ENCODE results near the gene MAP3K3.

MAP3K3 gene

DNA sequence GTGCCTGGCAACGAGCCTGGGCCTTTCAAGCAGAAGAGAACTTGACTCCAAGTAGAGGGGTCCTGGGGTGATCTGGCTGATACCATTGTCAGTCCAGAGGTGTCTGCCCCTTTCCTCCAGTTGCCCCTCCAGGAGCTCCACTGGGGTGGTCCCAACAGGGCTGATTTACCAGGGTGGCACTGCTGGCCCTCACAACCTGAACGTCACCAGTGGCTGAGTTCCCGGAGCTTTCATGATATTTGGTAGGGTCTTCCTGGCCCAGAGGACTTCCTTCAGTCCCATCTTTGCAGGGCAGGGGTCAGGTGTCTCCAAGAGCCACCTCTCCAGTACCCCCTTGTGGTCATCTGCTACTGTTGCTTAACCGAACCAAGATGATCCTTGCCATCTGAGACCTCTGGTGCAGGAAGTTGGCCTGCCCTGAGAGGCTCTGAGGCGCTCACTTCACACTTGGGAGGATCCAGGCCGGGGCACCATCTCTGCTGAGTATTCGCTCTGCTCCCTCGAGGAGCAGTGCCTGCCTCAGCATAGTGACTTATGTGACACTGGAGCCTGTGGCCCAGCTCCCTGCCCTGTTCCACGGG, 74.3 kb downstream of the MAP3K3 start:
- Histone ChIP-seq H3K18ac (ENCODE audit: low read length) (no peak overlapping the region), H3K9ac (ENCODE audit: low read length) (no peak overlapping the region), H3K23ac (ENCODE audit: low read length) (no peak overlapping the region), H3K36me3 (ENCODE audit: control insufficient read depth, insufficient read depth, low read length) (peaks cover 10% of the 10 kb centered on the region), H3K79me1 (ENCODE audit: low read length) (peaks cover 15% of the 10 kb centered on the region), H3K4me1 (ENCODE audit: control insufficient read depth, low read depth, low read length) (peaks cover 10% of the 10 kb centered on the region), H4K8ac (ENCODE audit: low read depth, low read length) (no peak overlapping the region), H2BK5ac (ENCODE audit: low read length) (no peak overlapping the region), H2AK5ac (ENCODE audit: low read length) (no peak overlapping the region), H3K27ac (ENCODE audit: low read depth, low read length) (no peak overlapping the region), H4K5ac (ENCODE audit: low read length) (no peak overlapping the region), H3K79me2 (ENCODE audit: control insufficient read depth, insufficient read depth, low read length) (peaks cover 13% of the 10 kb centered on the region), H2BK15ac (replicated peaks; ENCODE audit: low read depth) (no peak overlapping the region), H3K4ac (ENCODE audit: low read depth, low read length) (no peak overlapping the region), H3K56ac (ENCODE audit: low read length) (peak overlapping the region; percentile 49), H3K27me3 (ENCODE audit: insufficient read depth, low read length, poor library complexity) (no peaks in the 10 kb centered on the region), H3K4me3 (ENCODE audit: low read length) (no peak overlapping the region), H2BK120ac (ENCODE audit: low read depth, low read length) (no peak overlapping the region), H3K4me2 (ENCODE audit: low read length) (no peak overlapping the region)
- peak; percentile 94 for DNase-seq
- WGBS (ENCODE audit: extremely low coverage, insufficient coverage, low lambda C conversion rate), result no CpG with 5 or more reads among the region's 9 CpGs

DNA sequence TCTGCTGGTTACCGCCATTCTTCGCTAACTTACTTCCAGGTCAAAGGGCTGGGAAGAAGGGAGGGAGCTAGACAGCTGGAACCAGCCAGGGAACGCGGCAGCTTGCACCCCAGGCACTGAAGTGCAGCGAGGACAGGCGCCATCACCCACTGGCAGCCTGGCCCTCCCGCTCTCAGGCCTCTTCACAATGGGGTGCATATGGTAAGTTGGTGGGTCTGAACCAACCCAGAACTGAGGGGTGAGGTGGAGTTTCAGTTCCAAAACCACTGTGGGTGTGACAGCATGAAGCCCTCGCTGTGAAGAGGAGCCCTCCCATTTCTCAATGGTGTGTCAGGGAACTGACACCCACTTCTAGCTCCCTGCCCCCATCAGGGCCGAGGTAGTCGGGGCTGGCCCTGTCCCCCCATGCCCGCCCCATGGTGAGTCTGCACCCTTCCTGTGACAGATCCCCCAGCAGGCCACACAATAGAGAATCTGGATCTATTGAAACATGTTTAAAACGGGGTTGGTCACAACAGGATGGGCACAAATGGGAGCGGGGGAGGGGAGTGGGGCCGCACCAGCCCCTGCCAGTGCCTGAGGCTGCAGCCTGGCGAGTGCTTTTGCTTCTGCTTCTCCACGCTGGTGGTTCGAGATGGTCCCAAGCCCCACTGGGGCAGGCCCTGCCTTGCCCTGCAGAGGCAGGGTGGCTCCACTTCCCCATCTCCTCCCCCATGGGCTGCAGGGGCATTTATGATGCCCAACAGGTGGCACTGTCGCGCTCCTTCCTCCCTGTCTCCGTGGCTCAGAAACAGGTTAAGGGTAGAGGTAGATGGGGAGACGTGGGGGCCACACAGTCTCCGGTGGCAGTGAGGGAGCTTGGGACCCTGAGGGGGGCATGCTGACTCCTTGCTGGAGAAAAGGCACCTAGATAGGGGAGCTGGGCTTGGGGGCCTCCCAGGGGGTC, 75.4 kb downstream of the MAP3K3 start:
- DNase-seq, result peak; percentile 73
- Histone ChIP-seq H2BK120ac (ENCODE audit: low read depth, low read length) (no peak overlapping the region), H2AK5ac (ENCODE audit: low read length) (no peak overlapping the region), H4K8ac (ENCODE audit: low read depth, low read length) (no peak overlapping the region), H2BK15ac (replicated peaks; ENCODE audit: low read depth) (no peak overlapping the region), H2BK5ac (ENCODE audit: low read length) (no peak overlapping the region), H3K27me3 (ENCODE audit: insufficient read depth, low read length, poor library complexity) (no peaks in the 10 kb centered on the region), H3K4ac (ENCODE audit: low read depth, low read length) (no peak overlapping the region), H3K79me1 (ENCODE audit: low read length) (peaks cover 17% of the 10 kb centered on the region), H3K18ac (ENCODE audit: low read length) (no peak overlapping the region), H3K27ac (ENCODE audit: low read depth, low read length) (no peak overlapping the region), H3K4me3 (ENCODE audit: low read length) (no peak overlapping the region), H3K23ac (ENCODE audit: low read length) (peak overlapping the region; percentile 85), H3K9ac (ENCODE audit: low read length) (peak overlapping the region; percentile 93), H3K56ac (ENCODE audit: low read length) (peak overlapping the region; percentile 98), H3K36me3 (ENCODE audit: control insufficient read depth, insufficient read depth, low read length) (peaks cover 8% of the 10 kb centered on the region), H4K5ac (ENCODE audit: low read length) (no peak overlapping the region), H3K4me2 (ENCODE audit: low read length) (no peak overlapping the region), H3K79me2 (ENCODE audit: control insufficient read depth, insufficient read depth, low read length) (peaks cover 18% of the 10 kb centered on the region), H3K4me1 (ENCODE audit: control insufficient read depth, low read depth, low read length) (peaks cover 14% of the 10 kb centered on the region)
- WGBS (ENCODE audit: extremely low coverage, insufficient coverage, low lambda C conversion rate), result no CpG with 5 or more reads among the region's 22 CpGs

- no peak overlapping the region for H4K8ac ChIP-seq (ENCODE audit: low read depth, low read length)
- H3K9ac ChIP-seq (ENCODE audit: low read length), result peak overlapping the region; percentile 93
- no peaks in the 10 kb centered on the region for H3K27me3 ChIP-seq (ENCODE audit: insufficient read depth, low read length, poor library complexity)
- no peak overlapping the region for H4K5ac ChIP-seq (ENCODE audit: low read length)
- peaks cover 22% of the 10 kb centered on the region for H3K79me2 ChIP-seq (ENCODE audit: control insufficient read depth, insufficient read depth, low read length)
- peak overlapping the region; percentile 74 for H3K4me3 ChIP-seq (ENCODE audit: low read length)
- H3K56ac ChIP-seq (ENCODE audit: low read length), result peak overlapping the region; percentile 98
- peaks cover 8% of the 10 kb centered on the region for H3K36me3 ChIP-seq (ENCODE audit: control insufficient read depth, insufficient read depth, low read length)
- no peak overlapping the region for H2BK15ac ChIP-seq (replicated peaks; ENCODE audit: low read depth)
- peak overlapping the region; percentile 98 for H3K27ac ChIP-seq (ENCODE audit: low read depth, low read length)
- H3K18ac ChIP-seq (ENCODE audit: low read length), result peak overlapping the region; percentile 64
- H3K4me2 ChIP-seq (ENCODE audit: low read length), result peak overlapping the region; percentile 71
- peaks cover 17% of the 10 kb centered on the region for H3K4me1 ChIP-seq (ENCODE audit: control insufficient read depth, low read depth, low read length)
- DNase-seq, result no peak
- peak overlapping the region; percentile 85 for H3K23ac ChIP-seq (ENCODE audit: low read length)
- H3K4ac ChIP-seq (ENCODE audit: low read depth, low read length), result no peak overlapping the region
- no CpG with 5 or more reads among the region's 24 CpGs for WGBS (ENCODE audit: extremely low coverage, insufficient coverage, low lambda C conversion rate)
- H2BK120ac ChIP-seq (ENCODE audit: low read depth, low read length), result no peak overlapping the region
- peaks cover 22% of the 10 kb centered on the region for H3K79me1 ChIP-seq (ENCODE audit: low read length)
- H2BK5ac ChIP-seq (ENCODE audit: low read length), result peak overlapping the region; percentile 41
- no peak overlapping the region for H2AK5ac ChIP-seq (ENCODE audit: low read length)
Measured at GRCh38 chr17:63698381-63698885, 76.2 kb downstream of the MAP3K3 start.

DNA sequence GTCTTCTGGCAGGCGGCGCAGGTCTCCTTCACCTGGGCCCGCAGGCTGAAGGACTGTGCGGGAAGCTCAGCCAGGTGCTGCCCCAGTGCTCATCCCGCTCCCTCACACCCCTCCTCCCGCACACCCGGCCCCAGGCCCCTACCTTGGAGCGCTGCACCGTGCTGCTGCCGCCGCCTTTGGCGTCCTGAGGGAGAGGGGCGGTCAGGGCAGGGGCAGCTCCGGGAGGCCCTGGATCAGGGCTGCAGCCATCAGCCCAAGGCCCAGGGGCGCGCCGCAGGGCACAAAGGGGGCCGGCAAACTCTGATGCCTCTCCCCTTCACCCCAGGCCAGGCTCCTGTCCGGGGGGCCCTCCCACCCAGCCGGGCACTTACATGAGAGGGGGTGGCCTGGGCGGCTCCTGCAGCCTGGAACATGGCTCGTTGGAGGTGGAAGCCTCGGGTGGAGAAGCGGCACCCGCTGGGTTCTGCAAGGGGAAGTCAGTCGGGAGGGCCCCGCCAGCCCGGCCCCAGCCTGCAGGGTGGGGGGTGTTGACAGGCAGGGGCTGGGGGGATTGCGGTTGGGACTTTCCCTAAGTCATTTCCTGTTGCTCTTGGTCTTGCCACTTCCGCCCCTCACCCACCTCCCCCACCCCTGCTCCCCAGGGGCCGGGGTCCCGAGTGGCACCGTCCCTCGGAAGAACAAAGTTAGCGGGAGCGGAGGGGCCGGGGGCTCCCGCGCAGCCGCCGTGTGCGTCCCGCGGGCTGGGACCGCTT, 76.8 kb downstream of the MAP3K3 start:
- peaks cover 17% of the 10 kb centered on the region for H3K4me1 ChIP-seq (ENCODE audit: control insufficient read depth, low read depth, low read length)
- H3K27me3 ChIP-seq (ENCODE audit: insufficient read depth, low read length, poor library complexity), result no peaks in the 10 kb centered on the region
- peak overlapping the region; percentile 83 for H3K18ac ChIP-seq (ENCODE audit: low read length)
- peak overlapping the region; percentile 51 for H2BK120ac ChIP-seq (ENCODE audit: low read depth, low read length)
- peak overlapping the region; percentile 74 for H3K4me3 ChIP-seq (ENCODE audit: low read length)
- WGBS (ENCODE audit: extremely low coverage, insufficient coverage, low lambda C conversion rate), result no CpG with 5 or more reads among the region's 45 CpGs
- H2AK5ac ChIP-seq (ENCODE audit: low read length), result no peak overlapping the region
- H3K9ac ChIP-seq (ENCODE audit: low read length), result peak overlapping the region; percentile 93
- H4K5ac ChIP-seq (ENCODE audit: low read length), result no peak overlapping the region
- peak; percentile 83 for DNase-seq
- peaks cover 24% of the 10 kb centered on the region for H3K79me1 ChIP-seq (ENCODE audit: low read length)
- H2BK15ac ChIP-seq (replicated peaks; ENCODE audit: low read depth), result no peak overlapping the region
- H4K8ac ChIP-seq (ENCODE audit: low read depth, low read length), result peak overlapping the region; percentile 59
- peak overlapping the region; percentile 70 for H2BK5ac ChIP-seq (ENCODE audit: low read length)
- peak overlapping the region; percentile 98 for H3K56ac ChIP-seq (ENCODE audit: low read length)
- peak overlapping the region; percentile 80 for H3K23ac ChIP-seq (ENCODE audit: low read length)
- peak overlapping the region; percentile 98 for H3K4ac ChIP-seq (ENCODE audit: low read depth, low read length)
- H3K36me3 ChIP-seq (ENCODE audit: control insufficient read depth, insufficient read depth, low read length), result peaks cover 7% of the 10 kb centered on the region
- peaks cover 22% of the 10 kb centered on the region for H3K79me2 ChIP-seq (ENCODE audit: control insufficient read depth, insufficient read depth, low read length)
- peak overlapping the region; percentile 98 for H3K27ac ChIP-seq (ENCODE audit: low read depth, low read length)
- peak overlapping the region; percentile 71 for H3K4me2 ChIP-seq (ENCODE audit: low read length)

DNA sequence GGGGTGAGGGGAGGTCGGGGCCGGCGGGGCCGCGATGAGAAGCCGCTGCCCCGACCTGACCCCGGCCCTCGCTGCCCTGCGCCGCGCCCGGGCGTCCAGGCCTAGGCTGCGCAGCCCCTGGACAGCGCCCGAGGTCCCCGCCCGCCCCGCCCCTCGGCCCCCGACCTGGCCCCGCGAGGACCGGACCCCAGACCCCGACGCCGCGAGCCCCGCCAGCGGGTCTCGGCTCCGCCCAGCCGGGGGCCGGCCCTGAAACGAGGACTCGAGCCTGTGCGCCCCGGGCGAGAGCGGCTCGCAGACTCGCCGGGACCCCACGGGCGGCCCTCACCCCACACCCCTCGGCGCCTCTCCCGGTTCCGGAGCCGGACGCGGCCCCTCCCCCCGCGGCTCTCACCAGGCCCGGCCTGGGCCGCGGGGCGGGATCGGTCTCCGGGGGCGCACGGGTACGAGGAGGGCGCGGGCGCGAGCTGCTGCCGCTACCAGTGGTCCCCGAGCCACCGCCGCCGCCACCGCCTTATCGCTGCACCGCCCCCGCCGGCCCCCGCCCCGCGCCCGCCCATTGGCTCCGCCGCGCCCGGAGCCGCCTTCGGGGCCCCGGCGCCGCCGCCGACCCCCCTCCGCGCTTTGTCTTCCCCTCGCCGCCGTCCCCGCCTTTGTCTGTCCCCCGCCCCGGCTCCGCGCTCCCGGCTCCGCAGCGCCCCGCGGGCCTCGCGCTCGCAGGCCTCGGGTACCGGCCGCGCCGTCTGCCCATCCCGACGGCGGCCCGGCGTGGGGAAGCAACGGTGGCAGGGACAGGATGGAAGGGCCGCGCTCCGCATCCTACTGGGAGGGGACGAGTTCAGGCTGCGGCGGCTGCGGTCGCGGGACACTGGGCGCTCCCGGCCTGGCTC, 77.7 kb downstream of the MAP3K3 start, which contains the start of gene LIMD2:
Gene LIMD2 (minus strand): TSS at position 488 of the 890 bp plus-strand sequence. CDS start 827 bp downstream, outside the sequence.
- H3K79me1 ChIP-seq (ENCODE audit: low read length), result peaks cover 24% of the 10 kb centered on the region
- H3K27me3 ChIP-seq (ENCODE audit: insufficient read depth, low read length, poor library complexity), result no peaks in the 10 kb centered on the region
- peak within 1 kb of the TSS; percentile 98 for H3K27ac ChIP-seq (ENCODE audit: low read depth, low read length)
- H3K4me2 ChIP-seq (ENCODE audit: low read length), result peak within 1 kb of the TSS; percentile 77
- H3K9ac ChIP-seq (ENCODE audit: low read length), result peak within 1 kb of the TSS; percentile 96
- peak within 1 kb of the TSS; percentile 59 for H4K8ac ChIP-seq (ENCODE audit: low read depth, low read length)
- H3K56ac ChIP-seq (ENCODE audit: low read length), result peak within 1 kb of the TSS; percentile 98
- peak; percentile 74 for DNase-seq
- H3K4me1 ChIP-seq (ENCODE audit: control insufficient read depth, low read depth, low read length), result peaks cover 17% of the 10 kb centered on the region
- peaks cover 22% of the 10 kb centered on the region for H3K79me2 ChIP-seq (ENCODE audit: control insufficient read depth, insufficient read depth, low read length)
- peak within 1 kb of the TSS; percentile 51 for H2BK120ac ChIP-seq (ENCODE audit: low read depth, low read length)
- peak within 1 kb of the TSS; percentile 98 for H3K4ac ChIP-seq (ENCODE audit: low read depth, low read length)
- peak within 1 kb of the TSS; percentile 81 for H4K5ac ChIP-seq (ENCODE audit: low read length)
- H3K18ac ChIP-seq (ENCODE audit: low read length), result peak within 1 kb of the TSS; percentile 83
- WGBS (ENCODE audit: extremely low coverage, insufficient coverage, low lambda C conversion rate), result no CpG with 5 or more reads among the region's 133 CpGs
- peaks cover 7% of the 10 kb centered on the region for H3K36me3 ChIP-seq (ENCODE audit: control insufficient read depth, insufficient read depth, low read length)
- H3K23ac ChIP-seq (ENCODE audit: low read length), result peak within 1 kb of the TSS; percentile 94
- no peak within 1 kb of the TSS for H2AK5ac ChIP-seq (ENCODE audit: low read length)
- H2BK15ac ChIP-seq (replicated peaks; ENCODE audit: low read depth), result no peak within 1 kb of the TSS
- H3K4me3 ChIP-seq (ENCODE audit: low read length), result peak within 1 kb of the TSS; percentile 74
- H2BK5ac ChIP-seq (ENCODE audit: low read length), result peak within 1 kb of the TSS; percentile 93

Data from mesendoderm (in vitro differentiated cells).